Sigmoid colon (tissue), 4 donors: ENCODE measurements around the gene SPRED3.

Experiments used
- CTCF ChIP-seq, 4 experiments: fragments of 450-650 bp in 3 of 4; fragments of 200-600 bp in 1 of 4; IDR thresholded peaks; one replicate each; pipeline ENCODE4 v1.5.1; 2016 to 2019; ENCODE audit warnings: antibody characterized with exemption in 4 of 4, mild to moderate bottlenecking in 3 of 4, moderate library complexity in 2 of 4
- EP300 ChIP-seq, 4 donors: sonication (generic); formaldehyde crosslinking; IDR thresholded peaks; one replicate each; pipeline ENCODE4 v1.6.1; 2017; ENCODE audit warnings: antibody characterized with exemption in 4 of 4
- POLR2A ChIP-seq, 2 donors: fragments of 450-650 bp; IDR thresholded peaks; one replicate each; pipeline ENCODE4 v1.6.1; 2016; ENCODE audit warnings: antibody characterized with exemption in 2 of 2, mild to moderate bottlenecking in 2 of 2, moderate library complexity in 2 of 2

DNA sequence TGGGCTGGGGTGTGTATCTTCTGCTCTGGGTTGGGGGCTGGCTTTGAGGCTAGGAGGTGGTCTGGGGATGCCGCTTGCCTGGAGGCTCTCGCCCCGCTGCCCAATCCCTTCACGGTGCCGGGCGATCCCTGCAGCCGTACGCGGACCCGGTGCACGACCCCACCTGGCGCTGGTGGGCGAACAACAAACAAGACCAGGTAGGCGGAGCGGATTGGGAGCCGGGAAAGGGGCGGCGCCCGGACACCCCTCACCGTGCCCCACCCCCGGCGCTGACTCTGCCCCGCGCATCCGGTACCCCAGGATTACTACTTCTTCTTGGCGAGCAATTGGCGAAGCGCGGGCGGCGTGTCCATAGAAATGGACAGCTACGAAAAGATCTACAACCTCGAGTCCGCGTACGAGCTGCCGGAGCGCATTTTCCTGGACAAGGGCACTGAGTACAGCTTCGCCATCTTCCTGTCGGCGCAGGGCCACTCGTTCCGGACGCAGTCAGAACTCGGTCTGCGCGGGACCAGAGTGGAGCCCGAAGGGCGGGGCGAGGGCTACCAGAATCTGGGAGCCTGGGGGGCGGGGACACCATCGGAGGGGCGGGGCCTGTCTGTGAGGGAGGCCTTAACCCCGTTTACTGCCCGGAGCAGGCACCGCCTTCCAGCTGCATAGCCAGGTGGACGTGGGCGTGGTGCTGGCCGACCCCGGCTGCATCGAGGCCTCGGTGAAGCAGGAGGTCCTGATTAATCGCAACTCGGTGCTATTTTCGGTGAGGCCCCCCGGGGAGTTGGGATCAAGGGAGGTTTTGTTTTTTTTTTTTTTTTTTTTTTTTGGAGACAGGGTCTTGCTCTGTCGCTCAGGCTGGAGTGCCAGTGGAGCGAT is 26.2 kb upstream of the SPRED3 start:
- TF ChIP-seq CTCF (IDR thresholded peaks at IDR 0.05) = no peak
- TF ChIP-seq POLR2A (IDR thresholded peaks at IDR 0.05) = no peak
- no peak for TF ChIP-seq EP300 (IDR thresholded peaks at IDR 0.05)
